ENCODE measurements around the gene LRP5.

Gene LRP5

GRCh38 chr11:68347841-68348240, 35.5 kb downstream of the LRP5 start:
- DNase-seq = no peak

DNA sequence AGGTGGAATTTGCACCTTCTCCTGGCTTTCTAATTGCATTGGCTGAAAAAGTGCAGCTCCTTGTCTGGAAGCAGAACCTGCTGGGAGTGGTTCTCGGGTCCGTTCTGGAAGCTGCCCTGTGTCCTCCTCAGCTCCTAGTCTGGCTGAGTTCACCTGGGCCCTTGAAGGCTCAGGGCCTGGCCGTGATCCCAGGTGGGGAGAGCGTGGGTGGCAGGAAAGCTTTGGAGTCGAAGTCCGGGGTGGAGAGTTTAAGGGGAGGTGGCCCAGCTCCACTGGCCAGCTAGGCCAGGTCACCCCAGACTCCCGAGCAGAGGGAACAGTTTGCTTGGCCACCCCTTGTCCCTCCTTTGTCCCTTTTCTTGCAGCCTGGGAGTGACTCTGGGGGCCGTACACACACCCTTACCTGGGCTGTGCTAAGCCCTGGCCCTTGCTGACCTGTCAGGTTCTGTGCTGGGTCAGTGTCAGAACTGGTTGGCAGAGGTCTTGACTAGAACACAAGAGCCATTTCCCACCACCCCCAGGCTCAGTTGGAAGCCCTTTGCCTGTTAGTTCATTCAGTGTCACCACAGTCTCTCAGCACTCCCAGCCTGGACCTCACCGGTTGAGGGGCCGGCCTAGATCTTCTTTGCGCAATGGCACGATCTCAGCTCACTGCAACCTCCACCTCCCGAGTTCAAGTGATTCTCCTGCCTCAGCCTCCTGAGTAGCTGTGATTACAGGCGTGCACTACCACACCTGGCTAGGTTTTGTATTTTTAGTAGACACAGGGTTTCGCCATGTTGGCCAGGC, 37.3 kb downstream of the LRP5 start:
- no peak for DNase-seq

- no peak for DNase-seq
Measured at GRCh38 chr11:68350759-68351449, 38.5 kb downstream of the LRP5 start.

- no peak for DNase-seq
Measured at GRCh38 chr11:68351450-68352275, 39.3 kb downstream of the LRP5 start.

- no peak for DNase-seq
Measured at GRCh38 chr11:68352591-68352990, 40.2 kb downstream of the LRP5 start.

- DNase-seq = no peak
Measured at GRCh38 chr11:68353118-68353517, 40.7 kb downstream of the LRP5 start.

DNA sequence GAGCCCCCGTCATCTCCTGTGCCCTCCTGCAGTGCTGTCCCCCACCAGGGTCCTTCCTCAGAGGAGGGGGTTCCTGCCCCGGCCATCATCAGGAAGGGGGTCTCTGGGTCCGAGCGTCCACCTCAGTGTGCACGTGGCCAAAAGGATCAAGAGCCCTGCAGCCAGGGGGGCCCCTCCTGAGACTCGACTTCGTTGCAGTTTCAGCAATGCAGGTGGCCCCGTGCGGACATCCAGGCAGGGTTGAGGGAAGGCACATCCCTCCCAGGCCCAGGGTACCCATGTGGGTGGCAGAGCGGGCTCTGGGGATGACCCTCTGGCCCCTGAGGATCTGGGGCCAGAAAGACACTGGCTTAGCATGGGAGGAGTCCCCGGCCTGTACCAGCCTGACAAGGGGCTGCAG, 41.3 kb downstream of the LRP5 start:
- DNase-seq = no peak

DNA sequence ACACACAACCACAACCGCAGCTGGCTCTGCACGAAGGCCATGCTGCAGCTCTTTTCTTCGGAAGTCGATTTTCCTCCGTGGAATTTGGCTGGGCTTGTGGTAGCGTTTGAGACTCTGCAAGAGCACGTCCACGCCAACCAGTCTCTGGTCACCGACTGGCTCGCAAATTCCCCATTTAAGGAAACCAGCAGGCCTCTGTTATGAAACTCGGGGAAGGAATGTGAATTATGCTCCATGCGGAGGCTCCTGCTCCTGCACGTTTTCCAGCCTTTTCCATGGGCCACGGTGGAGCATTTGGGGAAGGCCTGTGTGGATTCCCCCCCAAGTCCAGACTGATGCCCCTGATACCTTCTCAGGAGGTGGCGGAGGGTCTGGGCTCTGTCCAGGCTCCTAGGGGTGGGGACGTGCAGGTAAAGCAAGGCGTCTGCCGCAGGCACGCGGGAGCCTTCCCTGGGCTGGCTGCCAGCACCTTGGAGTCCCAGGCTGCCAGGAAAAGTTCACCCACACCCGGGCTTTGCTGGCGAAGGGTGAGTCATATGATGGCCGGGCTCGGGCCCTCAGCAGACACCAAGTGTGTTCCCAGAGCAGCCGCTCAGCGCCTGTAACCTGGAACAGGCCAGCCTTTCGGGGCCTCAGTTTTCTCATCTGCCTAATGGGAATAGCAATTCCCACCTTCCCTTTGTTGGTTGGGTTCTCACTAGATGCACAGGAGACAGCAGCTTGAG, 41.9 kb downstream of the LRP5 start:
- DNase-seq = no peak

DNA sequence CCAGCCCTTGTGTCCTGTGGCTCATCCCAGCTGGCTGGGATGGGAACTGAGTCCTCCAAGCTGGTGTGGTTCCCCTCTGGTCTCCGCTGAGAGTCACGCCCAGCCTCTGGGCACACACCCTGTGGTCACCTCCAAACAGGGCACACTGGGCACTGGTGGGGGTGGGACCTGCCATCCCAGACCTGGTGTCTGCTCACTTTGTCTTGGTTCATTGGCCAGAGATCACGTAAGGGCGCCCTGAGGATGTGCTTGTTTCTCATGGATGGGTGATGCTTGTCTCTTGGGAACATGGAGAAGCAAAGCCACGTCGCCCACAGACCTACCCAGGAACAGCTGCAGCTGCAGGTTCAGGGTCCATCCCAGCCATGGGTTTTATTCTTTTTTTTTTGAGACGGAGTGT, 43.1 kb downstream of the LRP5 start:
- DNase-seq = no peak

GRCh38 chr11:68357568-68357967, 45.2 kb downstream of the LRP5 start:
- DNase-seq = no peak

- no peak for DNase-seq
Measured at GRCh38 chr11:68358416-68358815, 46.0 kb downstream of the LRP5 start.

DNA sequence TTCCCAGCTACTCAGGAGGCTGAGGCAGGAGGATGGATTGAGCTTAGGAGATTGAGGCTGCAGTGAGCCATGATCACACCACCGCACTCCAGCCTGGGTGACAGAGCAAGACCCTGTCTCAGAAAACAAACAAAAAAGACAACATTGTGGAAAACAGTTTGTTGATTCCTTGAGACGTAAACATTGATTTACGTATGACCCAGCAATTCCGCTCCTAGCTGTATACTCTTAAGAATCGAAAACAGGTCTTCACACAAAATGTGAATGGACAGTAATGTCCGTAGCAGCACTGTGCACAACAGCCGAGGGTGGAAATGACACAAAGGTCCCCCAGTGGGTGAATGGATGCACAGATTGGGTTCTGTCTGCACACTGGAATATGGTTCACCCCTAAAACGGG, 49.3 kb downstream of the LRP5 start:
- no peak for DNase-seq

DNA sequence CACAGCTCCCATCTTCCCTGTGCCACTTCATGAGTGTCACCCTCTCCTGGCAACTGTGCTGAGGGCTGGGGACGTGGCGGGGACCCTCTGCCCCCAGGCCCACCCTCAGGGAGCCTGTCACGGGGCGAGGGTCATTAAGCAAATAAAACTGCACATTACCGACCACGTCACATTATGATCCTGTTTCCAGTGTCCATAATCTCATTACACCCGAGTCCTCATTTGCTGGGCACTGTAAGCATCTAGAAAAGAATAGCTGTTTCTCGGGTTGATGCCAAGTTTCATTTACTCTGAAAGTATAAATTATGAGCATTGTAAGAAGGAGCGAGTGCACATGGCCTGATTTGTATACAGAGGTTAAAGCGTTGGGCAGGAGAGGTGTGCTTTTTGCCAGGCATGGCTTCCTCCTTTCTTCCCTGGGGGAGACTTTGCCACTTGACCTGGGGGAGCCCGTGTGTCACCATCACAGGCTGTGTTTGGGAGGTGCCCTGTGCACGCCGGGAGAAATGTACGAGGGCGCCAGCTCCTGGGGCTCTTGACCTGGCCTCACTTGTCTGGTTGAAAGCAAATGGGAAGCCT, 50.5 kb downstream of the LRP5 start:
- DNase-seq = no peak

DNA sequence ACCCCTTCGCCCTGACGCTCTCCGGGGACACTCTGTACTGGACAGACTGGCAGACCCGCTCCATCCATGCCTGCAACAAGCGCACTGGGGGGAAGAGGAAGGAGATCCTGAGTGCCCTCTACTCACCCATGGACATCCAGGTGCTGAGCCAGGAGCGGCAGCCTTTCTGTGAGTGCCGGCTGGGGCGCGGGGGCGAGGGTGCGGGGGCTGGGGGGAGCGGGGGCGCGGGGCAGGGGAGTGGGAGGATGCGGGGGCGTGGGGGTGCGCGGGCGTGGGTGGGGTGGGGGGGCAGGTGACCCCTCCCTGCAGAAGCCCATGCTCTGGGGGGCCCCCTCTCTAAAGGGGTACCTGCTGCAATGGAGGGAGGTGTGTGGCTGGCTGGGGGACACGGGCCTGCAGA, 51.4 kb downstream of the LRP5 start:
- DNase-seq = no peak

DNA sequence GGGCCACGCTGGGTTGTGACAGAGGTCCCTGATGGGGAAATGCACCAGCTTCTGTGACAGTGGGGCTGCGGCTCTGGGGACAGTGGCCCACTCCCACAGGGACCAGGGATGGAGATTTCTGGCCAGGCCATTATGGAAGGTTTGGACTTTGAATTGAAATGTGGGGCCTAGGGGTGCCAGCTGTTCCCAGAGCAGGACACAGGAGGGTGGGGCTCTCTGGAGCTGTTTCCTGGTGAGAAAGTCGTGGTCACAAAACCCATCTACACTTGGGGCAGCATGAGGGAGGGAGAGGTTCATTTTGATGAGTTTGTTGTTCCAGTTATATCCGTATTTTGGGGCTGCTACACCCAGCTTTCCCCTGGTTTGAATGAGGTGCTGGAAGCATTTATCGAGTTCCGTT, 52.2 kb downstream of the LRP5 start:
- DNase-seq = no peak

DNA sequence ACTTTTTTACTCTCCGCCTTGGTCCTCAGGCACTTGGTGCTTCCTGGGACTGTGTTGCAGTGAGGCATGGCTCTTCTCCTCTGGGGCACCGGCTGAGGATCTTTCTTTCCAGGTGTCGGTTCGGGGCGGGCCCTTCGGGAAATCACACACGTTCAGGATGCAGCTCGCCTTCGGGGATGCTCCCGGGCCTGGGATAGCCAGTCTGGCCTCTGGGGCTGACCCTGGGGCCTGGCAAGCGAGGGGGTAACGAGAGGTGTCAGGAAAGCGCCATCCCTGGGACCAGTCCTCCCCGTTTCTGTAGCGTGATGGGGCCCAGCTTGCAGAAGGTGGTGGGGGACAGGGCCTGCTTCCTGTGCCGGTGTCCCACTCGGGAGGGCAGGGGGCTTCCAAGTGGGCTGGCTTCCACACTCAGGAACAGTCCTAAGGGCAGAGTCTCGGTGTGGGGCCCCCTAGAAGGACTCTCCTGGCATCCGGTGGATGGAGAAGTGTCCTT, 53.6 kb downstream of the LRP5 start:
- no peak for DNase-seq

- DNase-seq = no peak
Measured at GRCh38 chr11:68367252-68367651, 54.9 kb downstream of the LRP5 start.

DNA sequence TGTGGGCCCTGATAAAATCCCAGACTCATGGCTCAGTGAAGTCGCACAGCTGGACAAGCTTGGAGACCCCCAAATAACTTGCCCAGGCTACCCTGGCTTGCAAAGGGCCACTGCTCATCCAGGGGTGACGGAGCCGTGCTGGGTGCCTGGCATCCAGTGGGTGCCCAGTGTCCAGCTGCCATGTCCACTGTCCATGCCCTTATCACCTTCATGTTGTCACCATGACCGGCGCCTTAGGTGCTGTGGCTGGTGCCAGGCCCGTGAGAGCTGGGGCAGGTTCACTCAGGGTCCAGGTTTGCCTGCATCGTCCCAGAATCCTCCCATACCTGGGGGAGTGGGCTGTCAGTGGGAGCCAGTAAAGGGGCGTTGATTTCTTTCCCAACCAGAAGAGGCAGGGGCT, 57.4 kb downstream of the LRP5 start:
- no peak for DNase-seq

DNA sequence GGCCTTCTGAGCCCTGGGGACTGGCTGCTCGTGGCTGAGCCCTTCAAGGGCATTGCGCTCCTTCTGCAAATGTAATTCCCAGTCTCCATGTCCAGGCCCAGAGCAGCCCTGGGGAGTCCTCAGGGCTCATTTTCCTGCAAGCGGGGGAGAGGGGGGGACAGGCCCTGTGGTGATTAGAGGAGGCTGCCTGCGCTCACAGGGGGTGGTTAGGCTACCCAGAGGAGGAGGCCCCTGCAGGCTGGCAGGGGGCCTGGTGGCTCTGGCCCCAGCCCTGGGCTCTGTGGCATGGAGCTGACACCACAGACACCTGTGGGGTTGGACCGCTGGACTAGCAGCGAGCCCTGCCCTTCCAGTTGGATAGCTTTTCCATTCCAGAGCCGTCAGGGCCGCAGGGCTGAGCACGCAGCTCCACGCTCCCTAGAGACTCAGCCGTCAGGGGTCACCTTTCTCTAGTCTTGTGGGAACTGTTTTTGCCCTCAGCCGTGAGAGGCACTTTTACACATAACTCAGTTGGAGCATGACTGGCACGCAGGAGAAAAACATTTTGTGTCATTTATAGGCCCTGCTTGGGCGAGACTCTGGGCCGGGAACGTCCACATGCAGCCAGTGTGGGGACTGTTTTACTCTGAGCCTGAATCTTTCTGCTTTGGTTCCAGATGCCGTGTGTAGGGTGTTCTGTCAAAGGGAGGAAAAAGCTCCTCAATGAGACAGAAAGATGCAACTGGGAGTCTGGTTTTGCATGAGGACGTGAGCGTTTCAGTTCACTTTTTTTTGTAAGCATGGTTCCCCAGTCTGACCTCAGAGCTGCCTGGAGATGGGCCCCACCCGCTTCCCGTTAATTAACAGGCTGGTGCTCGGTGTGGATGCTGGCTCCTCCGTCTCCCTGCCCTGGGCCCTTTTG, 58.1 kb downstream of the LRP5 start:
- DNase-seq = no peak

DNA sequence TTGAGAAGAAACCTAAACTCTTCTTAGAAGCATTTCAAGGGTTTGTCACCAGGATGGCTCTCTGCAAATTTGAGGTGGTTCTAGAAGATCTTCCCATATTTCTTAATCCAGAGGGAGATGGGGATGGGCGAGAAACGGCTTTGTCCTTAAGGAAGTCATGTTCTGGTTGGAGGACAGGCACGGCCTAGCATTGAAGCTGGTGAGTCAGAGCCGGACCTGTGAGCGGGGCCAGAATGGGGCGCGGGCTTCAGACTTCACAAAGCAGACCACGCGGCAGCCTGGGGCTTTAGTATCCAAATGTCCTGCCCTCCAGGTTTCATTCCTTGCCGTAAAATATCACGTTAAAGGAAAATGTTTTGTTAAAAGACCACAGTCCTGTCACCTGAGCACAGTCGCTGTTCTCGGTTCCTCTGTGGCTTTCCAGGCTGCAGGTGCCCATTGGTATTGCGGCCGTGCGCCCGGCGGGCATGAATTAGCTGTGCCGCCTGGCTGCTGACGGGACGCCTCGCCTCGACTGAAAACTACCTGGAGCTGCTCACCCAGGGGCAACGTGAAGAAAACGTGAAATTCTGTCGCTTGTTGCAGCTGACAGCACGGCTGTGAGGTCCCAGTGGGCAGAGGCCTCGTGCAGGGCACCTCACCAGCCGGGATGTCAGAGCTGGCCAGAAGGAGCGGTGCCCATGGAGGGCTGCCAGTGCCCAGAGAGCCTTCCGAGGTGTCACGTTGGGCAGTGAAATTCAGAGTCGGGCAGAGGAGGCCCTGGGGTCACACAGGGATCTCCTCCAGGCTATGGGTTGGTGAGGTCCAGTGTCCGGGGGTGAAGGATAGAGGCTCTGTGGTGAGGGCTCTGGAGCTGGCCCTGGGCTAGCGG, 59.0 kb downstream of the LRP5 start:
- DNase-seq = no peak

Data from cortex of kidney (tissue), 1 donor.